Measurements from ENCODE around the gene NDE1. TPM values are rescaled to one million over a fixed set of nuclear protein-coding genes. Genes with fewer than 3 reads are reported as not detected.

NDE1 gene
- total and polyA plus RNA-seq, 2 of the 8 experiments (the other 6 are each of a cell fraction or from before 2014, with no cell fraction given), result 13.3 to 41.3 TPM

DNA sequence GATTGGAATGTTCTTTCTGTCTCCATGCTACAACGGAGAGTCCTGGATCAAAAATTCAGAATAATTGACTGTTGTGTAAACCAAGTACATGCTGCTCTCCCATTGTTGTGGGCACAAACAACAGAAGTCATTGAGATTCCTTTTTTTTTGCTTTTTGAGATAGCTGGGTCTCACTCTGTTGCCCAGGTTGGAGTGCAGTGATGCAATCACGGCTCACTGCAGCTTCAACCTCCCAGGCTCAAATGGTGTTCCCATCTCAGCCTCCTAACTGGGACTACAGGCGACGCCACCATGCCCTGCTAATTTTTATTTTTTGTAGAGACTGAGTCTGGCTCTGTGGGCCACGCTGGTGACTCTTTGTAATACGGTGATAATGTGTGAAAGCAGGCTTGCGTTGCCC lies 24.5 kb downstream of the NDE1 start:
- peaks cover 2 to 7% (median 6%) of the 10 kb centered on the region in 4 experiments; a peak in 5 of 8 replicates for H3K36me3 ChIP-seq (ENCODE audit: control insufficient read depth in 2 of 4, insufficient read depth in 4 of 4, low read length in 3 of 4)
- POLR2A ChIA-PET (ENCODE audit: partially characterized antibody), result no interaction called here
- H3K79me2 ChIP-seq (ENCODE audit: control insufficient read depth in 1 of 2, insufficient read depth in 2 of 2, low read length in 2 of 2), result no peaks in the 10 kb centered on the region
- no peaks in the 10 kb centered on the region for H3K27me3 ChIP-seq (replicated peaks in 1 of 4; ENCODE audit: control insufficient read depth in 3 of 4, extremely low read depth in 1 of 4, insufficient read depth in 3 of 4, low read length in 3 of 4)
- H3K23ac ChIP-seq (ENCODE audit: insufficient read length), result no peak overlapping the region
- H2BK12ac ChIP-seq (ENCODE audit: low read depth, low read length), result no peak overlapping the region
- H3K14ac ChIP-seq (ENCODE audit: insufficient read length), result no peak overlapping the region
- no peak overlapping the region for H2AK5ac ChIP-seq (ENCODE audit: low read depth, low read length)
- no peak overlapping the region for H2BK15ac ChIP-seq (ENCODE audit: low read length)
- TF ChIP-seq CEBPB (IDR thresholded peaks at IDR 0.05; ENCODE audit: low read depth, low read length) (0 out of 2 replicates have a peak, but pooled peaks have one; percentile 44), MAFK (IDR thresholded peaks at IDR 0.05; ENCODE audit: low read depth, low read length) (no peak)
- no peak overlapping the region for H3K4ac ChIP-seq (replicated peaks; ENCODE audit: insufficient read length, low read depth, low read length)
- H2BK20ac ChIP-seq (ENCODE audit: low read length), result no peak overlapping the region
- no peak overlapping the region for H3K9ac ChIP-seq (replicated peaks in 1 of 4; ENCODE audit: extremely low read depth in 1 of 4, low read depth in 3 of 4, low read length in 3 of 4)
- H2BK5ac ChIP-seq (ENCODE audit: low read depth, low read length), result no peak overlapping the region
- DNase-seq (ENCODE audit: low read depth in 1 of 2, low spot score in 2 of 2) (no peak), FAIRE-seq (no peak)
- H3K79me1 ChIP-seq (ENCODE audit: low read depth, low read length), result no peaks in the 10 kb centered on the region
- no peak overlapping the region for H3K56ac ChIP-seq (replicated peaks; ENCODE audit: insufficient read length, low read depth, low read length)
- H3K4me2 ChIP-seq (ENCODE audit: insufficient read depth in 1 of 2, low read depth in 2 of 2, low read length in 2 of 2), result no peak overlapping the region
- no peaks in the 10 kb centered on the region for H4K20me1 ChIP-seq (replicated peaks in 1 of 2; ENCODE audit: control insufficient read depth in 1 of 2, insufficient read depth in 2 of 2, low read length in 2 of 2)
- H3K9me3 ChIP-seq (ENCODE audit: insufficient read depth in 2 of 2, low read depth in 1 of 2, low read length in 1 of 2), result no peaks in the 10 kb centered on the region
- no peak overlapping the region for H4K5ac ChIP-seq (ENCODE audit: insufficient read length, low read depth, low read length)
- H3K18ac ChIP-seq (ENCODE audit: extremely low read depth, low read length), result no peak overlapping the region
- CTCF ChIA-PET (ENCODE audit: partially characterized antibody), result interaction anchor here (1.4 kb wide), 1 partner anchor 15 kb away, joined by 3 read pairs; no protein-coding TSS in a partner anchor
- 94% methylated on average over 7 of the region's 7 CpGs; no CpG with 5 or more reads in 1 of the 2 experiments for WGBS, 2 experiments (ENCODE audit: extremely low coverage in 1 of 2, insufficient coverage in 1 of 2, insufficient read length in 1 of 2, insufficient replicate concordance in 2 of 2, low coverage in 1 of 2, low lambda C conversion rate in 2 of 2, missing lambda C conversion rate in 1 of 2)
- no peak overlapping the region for H2BK120ac ChIP-seq (replicated peaks; ENCODE audit: low read depth, low read length)
- no peaks in the 10 kb centered on the region; a peak in 1 of 7 replicates for H3K4me1 ChIP-seq (replicated peaks in 1 of 4; ENCODE audit: control insufficient read depth in 3 of 4, insufficient read depth in 4 of 4, low read length in 3 of 4)
- H2AFZ ChIP-seq (ENCODE audit: low read length), result no peak overlapping the region
- H3K27ac ChIP-seq (ENCODE audit: low read depth, low read length), result no peak overlapping the region
- H4K91ac ChIP-seq (replicated peaks; ENCODE audit: insufficient read length, low read length), result no peak overlapping the region
- H3K23me2 ChIP-seq (ENCODE audit: low read depth, low read length), result no peaks in the 10 kb centered on the region
- H3K4me3 ChIP-seq (ENCODE audit: extremely low read depth in 1 of 4, insufficient read depth in 2 of 4, low read depth in 3 of 4, low read length in 4 of 4), result no peak overlapping the region
- H4K8ac ChIP-seq (ENCODE audit: extremely low read depth, insufficient read depth, low read length), result no peak overlapping the region

Data from H1 (cell line).